ENCODE results near the gene FAM24A.
"Not testable (repeated sequence)": the region's sequence is repeated elsewhere in the genome, so short reads cannot be mapped to it uniquely, and the experiment has no call there.

Gene FAM24A

GRCh38 chr10:122878799-122879338 lies 31.5 kb upstream of the FAM24A start:
- Histone ChIP-seq H3K4me3 (ENCODE audit: low read length) (peak overlapping the region; percentile 81), H3K36me3 (ENCODE audit: control insufficient read depth, insufficient read depth, low read length) (no peaks in the 10 kb centered on the region), H3K9ac (ENCODE audit: low read length) (peak overlapping the region; percentile 54), H3K9me3 (ENCODE audit: control insufficient read depth, low read length) (no peaks in the 10 kb centered on the region), H3K27me3 (ENCODE audit: control insufficient read depth, insufficient read depth, low read length) (no peaks in the 10 kb centered on the region), H3K4me1 (ENCODE audit: control insufficient read depth, insufficient read depth, low read length) (peaks cover 15% of the 10 kb centered on the region)

GRCh38 chr10:122879339-122880273 lies 30.8 kb upstream of the FAM24A start, which contains the start of gene FAM24B:
FAM24B (minus strand) TSS chr10:122879581; CDS start chr10:122850515, 29,066 bp downstream.
- H3K9me3 ChIP-seq (ENCODE audit: control insufficient read depth, low read length) = no peaks in the 10 kb centered on the region
- peak within 1 kb of the TSS; percentile 54 for H3K9ac ChIP-seq (ENCODE audit: low read length)
- H3K36me3 ChIP-seq (ENCODE audit: control insufficient read depth, insufficient read depth, low read length) = no peaks in the 10 kb centered on the region
- H3K4me1 ChIP-seq (ENCODE audit: control insufficient read depth, insufficient read depth, low read length) = peaks cover 15% of the 10 kb centered on the region
- H3K27me3 ChIP-seq (ENCODE audit: control insufficient read depth, insufficient read depth, low read length) = no peaks in the 10 kb centered on the region
- peak within 1 kb of the TSS; percentile 81 for H3K4me3 ChIP-seq (ENCODE audit: low read length)

GRCh38 chr10:122882766-122883165 lies 27.6 kb upstream of the FAM24A start:
- Histone ChIP-seq H3K9ac (ENCODE audit: low read length) (no peak overlapping the region), H3K4me1 (ENCODE audit: control insufficient read depth, insufficient read depth, low read length) (peaks cover 5% of the 10 kb centered on the region), H3K36me3 (ENCODE audit: control insufficient read depth, insufficient read depth, low read length) (no peaks in the 10 kb centered on the region), H3K4me3 (ENCODE audit: low read length) (no peak overlapping the region), H3K27me3 (ENCODE audit: control insufficient read depth, insufficient read depth, low read length) (no peaks in the 10 kb centered on the region), H3K9me3 (ENCODE audit: control insufficient read depth, low read length) (no peaks in the 10 kb centered on the region)

- peaks cover 5% of the 10 kb centered on the region for H3K4me1 ChIP-seq (ENCODE audit: control insufficient read depth, insufficient read depth, low read length)
- H3K9ac ChIP-seq (ENCODE audit: low read length) = no peak overlapping the region
- H3K36me3 ChIP-seq (ENCODE audit: control insufficient read depth, insufficient read depth, low read length) = no peaks in the 10 kb centered on the region
- no peaks in the 10 kb centered on the region for H3K27me3 ChIP-seq (ENCODE audit: control insufficient read depth, insufficient read depth, low read length)
- H3K4me3 ChIP-seq (ENCODE audit: low read length) = no peak overlapping the region
- H3K9me3 ChIP-seq (ENCODE audit: control insufficient read depth, low read length) = no peaks in the 10 kb centered on the region
Observed at GRCh38 chr10:122884166-122884565, 26.2 kb upstream of the FAM24A start.

GRCh38 chr10:122894261-122894944 lies 16.0 kb upstream of the FAM24A start:
- H3K9ac ChIP-seq (ENCODE audit: low read length) = no peak overlapping the region
- H3K9me3 ChIP-seq (ENCODE audit: control insufficient read depth, low read length) = no peaks in the 10 kb centered on the region
- no peaks in the 10 kb centered on the region for H3K36me3 ChIP-seq (ENCODE audit: control insufficient read depth, insufficient read depth, low read length)
- H3K27me3 ChIP-seq (ENCODE audit: control insufficient read depth, insufficient read depth, low read length) = no peaks in the 10 kb centered on the region
- H3K4me3 ChIP-seq (ENCODE audit: low read length) = no peak overlapping the region
- H3K4me1 ChIP-seq (ENCODE audit: control insufficient read depth, insufficient read depth, low read length) = no peaks in the 10 kb centered on the region

- not testable (repeated sequence) for H3K4me1 ChIP-seq (ENCODE audit: control insufficient read depth, insufficient read depth, low read length); H3K9ac ChIP-seq (ENCODE audit: low read length); H3K27me3 ChIP-seq (ENCODE audit: control insufficient read depth, insufficient read depth, low read length); H3K4me3 ChIP-seq (ENCODE audit: low read length); H3K36me3 ChIP-seq (ENCODE audit: control insufficient read depth, insufficient read depth, low read length); H3K9me3 ChIP-seq (ENCODE audit: control insufficient read depth, low read length)
Observed at GRCh38 chr10:122903861-122904260, 6.5 kb upstream of the FAM24A start.

- H3K36me3 ChIP-seq (ENCODE audit: control insufficient read depth, insufficient read depth, low read length) = no peaks in the 10 kb centered on the region
- no peak overlapping the region for H3K9ac ChIP-seq (ENCODE audit: low read length)
- H3K4me3 ChIP-seq (ENCODE audit: low read length) = no peak overlapping the region
- no peaks in the 10 kb centered on the region for H3K27me3 ChIP-seq (ENCODE audit: control insufficient read depth, insufficient read depth, low read length)
- no peaks in the 10 kb centered on the region for H3K9me3 ChIP-seq (ENCODE audit: control insufficient read depth, low read length)
- no peaks in the 10 kb centered on the region for H3K4me1 ChIP-seq (ENCODE audit: control insufficient read depth, insufficient read depth, low read length)
Observed at GRCh38 chr10:122911889-122912484, 1.6 kb downstream of the FAM24A start.

- H3K27me3 ChIP-seq (ENCODE audit: control insufficient read depth, insufficient read depth, low read length) = no peaks in the 10 kb centered on the region
- H3K36me3 ChIP-seq (ENCODE audit: control insufficient read depth, insufficient read depth, low read length) = no peaks in the 10 kb centered on the region
- H3K4me1 ChIP-seq (ENCODE audit: control insufficient read depth, insufficient read depth, low read length) = no peaks in the 10 kb centered on the region
- H3K4me3 ChIP-seq (ENCODE audit: low read length) = no peak overlapping the region
- H3K9ac ChIP-seq (ENCODE audit: low read length) = no peak overlapping the region
- H3K9me3 ChIP-seq (ENCODE audit: control insufficient read depth, low read length) = no peaks in the 10 kb centered on the region
Observed at GRCh38 chr10:122915700-122916099, 5.3 kb downstream of the FAM24A start.

GRCh38 chr10:122930140-122930539 lies 19.7 kb downstream of the FAM24A start:
- Histone ChIP-seq H3K36me3 (ENCODE audit: control insufficient read depth, insufficient read depth, low read length) (no peaks in the 10 kb centered on the region), H3K4me3 (ENCODE audit: low read length) (no peak overlapping the region), H3K4me1 (ENCODE audit: control insufficient read depth, insufficient read depth, low read length) (no peaks in the 10 kb centered on the region), H3K9me3 (ENCODE audit: control insufficient read depth, low read length) (no peaks in the 10 kb centered on the region), H3K27me3 (ENCODE audit: control insufficient read depth, insufficient read depth, low read length) (no peaks in the 10 kb centered on the region), H3K9ac (ENCODE audit: low read length) (no peak overlapping the region)

GRCh38 chr10:122931088-122931906 lies 20.9 kb downstream of the FAM24A start:
- Histone ChIP-seq H3K27me3 (ENCODE audit: control insufficient read depth, insufficient read depth, low read length) (no peaks in the 10 kb centered on the region), H3K36me3 (ENCODE audit: control insufficient read depth, insufficient read depth, low read length) (no peaks in the 10 kb centered on the region), H3K9ac (ENCODE audit: low read length) (no peak overlapping the region), H3K4me1 (ENCODE audit: control insufficient read depth, insufficient read depth, low read length) (no peaks in the 10 kb centered on the region), H3K4me3 (ENCODE audit: low read length) (no peak overlapping the region), H3K9me3 (ENCODE audit: control insufficient read depth, low read length) (no peaks in the 10 kb centered on the region)

- Histone ChIP-seq H3K36me3 (ENCODE audit: control insufficient read depth, insufficient read depth, low read length) (no peaks in the 10 kb centered on the region), H3K4me1 (ENCODE audit: control insufficient read depth, insufficient read depth, low read length) (no peaks in the 10 kb centered on the region), H3K9me3 (ENCODE audit: control insufficient read depth, low read length) (no peaks in the 10 kb centered on the region), H3K27me3 (ENCODE audit: control insufficient read depth, insufficient read depth, low read length) (no peaks in the 10 kb centered on the region), H3K4me3 (ENCODE audit: low read length) (no peak overlapping the region), H3K9ac (ENCODE audit: low read length) (no peak overlapping the region)
Observed at GRCh38 chr10:122939133-122939855, 28.9 kb downstream of the FAM24A start.

Measured in mucosa of stomach (tissue), 1 donor.